ACC112 (cell line): Measurements from ENCODE around the gene OLFML2B.

Experiments used
- H2AFZ ChIP-seq: fragments of 200-600 bp; sonication (generic); one replicate; pipeline ENCODE4 v1.6.0; 2017; ENCODE audit warnings: antibody characterized with exemption, low read length; ENCODE audit not compliant: unreplicated experiment
- H3K27ac ChIP-seq: fragments of 200-600 bp; sonication (generic); 2 replicates; pipeline ENCODE4 v1.5.1; 2014; ENCODE audit warnings: low read depth, mild to moderate bottlenecking, antibody characterized with exemption, low read length, moderate library complexity
- H3K27me3 ChIP-seq: fragments of 200-600 bp; sonication (generic); 2 replicates; pipeline ENCODE4 v1.6.1; 2014; ENCODE audit warnings: mild to moderate bottlenecking, antibody characterized with exemption, low read length, moderate library complexity, mixed read lengths; ENCODE audit not compliant: insufficient read depth
- H3K36me3 ChIP-seq: fragments of 200-600 bp; sonication (generic); 2 replicates; pipeline ENCODE4 v1.6.1; 2016; ENCODE audit warnings: mild to moderate bottlenecking, antibody characterized with exemption, low read length, moderate library complexity, mixed read lengths; ENCODE audit not compliant: insufficient read depth
- H3K4me1 ChIP-seq: fragments of 200-600 bp; sonication (generic); one replicate; pipeline ENCODE4 v1.6.1; 2016; ENCODE audit warnings: low read length, mixed read lengths; ENCODE audit not compliant: insufficient read depth, unreplicated experiment, control insufficient read depth
- H3K4me3 ChIP-seq: fragments of 200-600 bp; sonication (generic); 2 replicates; pipeline ENCODE4 v1.5.1; 2014; ENCODE audit warnings: mild to moderate bottlenecking, low read depth, low read length
- H3K79me2 ChIP-seq: fragments of 200-600 bp; sonication (generic); one replicate; pipeline ENCODE4 v1.6.0; 2016; ENCODE audit warnings: low read length; ENCODE audit not compliant: control insufficient read depth, unreplicated experiment, insufficient read depth

OLFML2B gene

GRCh38 chr1:161982917-161983316 lies 40.8 kb downstream of the OLFML2B start:
- H3K27ac ChIP-seq: no peak overlapping the region
- no peak overlapping the region for H2AFZ ChIP-seq
- no peak overlapping the region for H3K4me3 ChIP-seq
- H3K79me2 ChIP-seq: no peaks in the 10 kb centered on the region
- H3K27me3 ChIP-seq: peaks cover 23% of the 10 kb centered on the region
- H3K4me1 ChIP-seq: no peaks in the 10 kb centered on the region
- no peaks in the 10 kb centered on the region for H3K36me3 ChIP-seq

- Histone ChIP-seq H3K27ac (no peak overlapping the region), H3K4me3 (no peak overlapping the region), H3K4me1 (no peaks in the 10 kb centered on the region), H2AFZ (no peak overlapping the region), H3K36me3 (no peaks in the 10 kb centered on the region), H3K27me3 (peaks cover 25% of the 10 kb centered on the region), H3K79me2 (no peaks in the 10 kb centered on the region)
Measured at GRCh38 chr1:161982507-161982895, 41.2 kb downstream of the OLFML2B start.

- H3K36me3 ChIP-seq: no peaks in the 10 kb centered on the region
- no peak overlapping the region for H3K4me3 ChIP-seq
- no peaks in the 10 kb centered on the region for H3K79me2 ChIP-seq
- H3K4me1 ChIP-seq: no peaks in the 10 kb centered on the region
- H2AFZ ChIP-seq: no peak overlapping the region
- peaks cover 25% of the 10 kb centered on the region for H3K27me3 ChIP-seq
- H3K27ac ChIP-seq: no peak overlapping the region
Measured at GRCh38 chr1:161981735-161982506, 41.7 kb downstream of the OLFML2B start.

DNA sequence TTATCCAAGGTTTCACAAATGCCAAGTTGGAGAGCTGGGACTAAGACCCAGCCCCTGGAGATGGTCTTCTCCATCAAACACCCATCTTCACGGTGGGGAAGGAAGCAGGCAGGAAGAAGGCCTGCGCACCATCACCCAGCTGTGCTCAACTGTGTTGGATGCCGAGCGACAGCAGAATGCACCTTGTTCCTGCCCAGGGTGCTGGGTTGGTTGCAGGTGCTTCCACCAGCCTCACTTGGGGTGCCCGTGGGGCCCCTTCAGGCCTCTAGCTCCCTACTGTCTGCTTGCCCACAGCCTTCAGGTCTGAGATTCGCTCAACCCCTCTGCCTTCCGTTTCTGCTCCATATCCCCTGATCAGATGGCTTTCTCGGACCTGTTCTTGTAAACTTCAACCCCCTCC lies 42.5 kb downstream of the OLFML2B start:
- no peak overlapping the region for H3K4me3 ChIP-seq
- H3K79me2 ChIP-seq: no peaks in the 10 kb centered on the region
- no peaks in the 10 kb centered on the region for H3K36me3 ChIP-seq
- no peak overlapping the region for H2AFZ ChIP-seq
- peaks cover 31% of the 10 kb centered on the region for H3K27me3 ChIP-seq
- H3K4me1 ChIP-seq: no peaks in the 10 kb centered on the region
- no peak overlapping the region for H3K27ac ChIP-seq

- no peak overlapping the region for H2AFZ ChIP-seq
- H3K4me1 ChIP-seq: no peaks in the 10 kb centered on the region
- no peaks in the 10 kb centered on the region for H3K36me3 ChIP-seq
- peaks cover 54% of the 10 kb centered on the region for H3K27me3 ChIP-seq
- no peak overlapping the region for H3K27ac ChIP-seq
- no peak overlapping the region for H3K4me3 ChIP-seq
- no peaks in the 10 kb centered on the region for H3K79me2 ChIP-seq
Measured at GRCh38 chr1:161978011-161978790, 45.5 kb downstream of the OLFML2B start.

GRCh38 chr1:161973924-161974845 lies 49.5 kb downstream of the OLFML2B start:
- H3K27me3 ChIP-seq: peaks cover 44% of the 10 kb centered on the region
- H3K36me3 ChIP-seq: no peaks in the 10 kb centered on the region
- no peaks in the 10 kb centered on the region for H3K79me2 ChIP-seq
- H3K27ac ChIP-seq: no peak overlapping the region
- no peak overlapping the region for H3K4me3 ChIP-seq
- H3K4me1 ChIP-seq: no peaks in the 10 kb centered on the region
- H2AFZ ChIP-seq: no peak overlapping the region

DNA sequence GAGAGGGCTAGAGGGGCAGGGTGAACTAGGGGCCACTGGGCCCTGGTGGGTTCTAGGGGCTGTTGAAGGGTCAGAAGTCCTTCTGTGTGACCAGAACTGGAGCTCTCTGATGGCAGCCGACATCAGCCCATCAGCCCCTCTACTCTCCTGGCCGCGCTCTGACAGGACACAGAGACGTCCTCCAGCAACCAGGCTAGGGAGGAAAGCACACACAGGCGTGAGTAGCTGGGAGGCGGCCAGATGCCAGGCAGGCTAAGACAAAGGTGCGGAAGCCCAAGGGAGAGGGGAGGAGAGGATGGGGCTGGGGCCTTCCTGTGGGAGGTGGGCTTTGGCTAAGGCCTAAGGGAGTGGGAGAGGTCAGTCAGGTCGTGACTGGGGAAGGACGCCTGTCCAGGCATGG lies 50.8 kb downstream of the OLFML2B start:
- no peak overlapping the region for H3K4me3 ChIP-seq
- no peaks in the 10 kb centered on the region for H3K36me3 ChIP-seq
- H3K79me2 ChIP-seq: no peaks in the 10 kb centered on the region
- H3K27me3 ChIP-seq: peaks cover 44% of the 10 kb centered on the region
- no peak overlapping the region for H2AFZ ChIP-seq
- H3K4me1 ChIP-seq: no peaks in the 10 kb centered on the region
- no peak overlapping the region for H3K27ac ChIP-seq

DNA sequence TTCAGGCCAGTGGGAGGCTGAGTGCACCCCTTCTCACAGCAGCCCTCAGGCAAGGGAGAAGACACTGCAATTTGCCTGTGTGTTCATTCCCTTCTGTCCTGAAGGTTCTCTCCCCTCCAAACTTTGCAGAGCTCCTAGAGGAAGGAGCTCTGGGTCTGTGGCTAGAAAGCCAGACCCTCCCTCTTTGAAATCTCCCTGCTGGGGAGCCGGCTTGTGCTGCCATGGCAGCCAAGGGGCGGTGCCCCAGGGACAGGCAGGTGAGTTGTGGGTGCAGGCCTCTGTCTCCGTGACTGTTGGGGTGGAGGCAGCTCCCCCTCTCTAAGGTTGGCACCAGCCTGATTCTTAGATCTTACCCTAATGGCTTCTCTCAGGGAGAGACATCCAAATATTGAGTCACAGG lies 53.0 kb downstream of the OLFML2B start:
- no peaks in the 10 kb centered on the region for H3K79me2 ChIP-seq
- no peak overlapping the region for H2AFZ ChIP-seq
- H3K4me1 ChIP-seq: no peaks in the 10 kb centered on the region
- H3K4me3 ChIP-seq: no peak overlapping the region
- H3K27me3 ChIP-seq: peaks cover 23% of the 10 kb centered on the region
- H3K36me3 ChIP-seq: no peaks in the 10 kb centered on the region
- no peak overlapping the region for H3K27ac ChIP-seq

DNA sequence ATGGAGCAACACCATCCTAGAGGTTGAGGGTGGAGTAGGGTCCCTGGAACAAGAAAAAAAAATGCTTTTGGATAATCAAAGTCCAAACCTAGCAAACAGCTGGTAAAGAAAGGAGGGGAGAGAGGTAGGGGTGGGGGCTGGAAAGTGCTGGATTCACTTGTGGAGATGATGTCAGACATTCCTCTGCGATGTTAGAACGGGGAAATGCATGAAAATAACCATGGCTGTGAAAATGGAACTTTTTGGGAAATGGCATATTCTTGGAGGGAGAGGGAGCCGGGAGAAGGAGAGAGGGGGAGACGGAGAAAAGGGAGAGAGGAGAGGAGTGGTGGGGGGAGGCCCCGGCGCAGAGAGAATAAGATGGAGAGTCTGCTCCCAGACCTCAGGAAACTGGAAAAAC lies 53.6 kb downstream of the OLFML2B start:
- Histone ChIP-seq H2AFZ (no peak overlapping the region), H3K79me2 (no peaks in the 10 kb centered on the region), H3K4me3 (no peak overlapping the region), H3K27me3 (peaks cover 17% of the 10 kb centered on the region), H3K36me3 (no peaks in the 10 kb centered on the region), H3K27ac (no peak overlapping the region), H3K4me1 (no peaks in the 10 kb centered on the region)

- Histone ChIP-seq H2AFZ (no peak overlapping the region), H3K27me3 (no peaks in the 10 kb centered on the region), H3K4me3 (no peak overlapping the region), H3K4me1 (peaks cover 20% of the 10 kb centered on the region), H3K27ac (no peak overlapping the region), H3K36me3 (no peaks in the 10 kb centered on the region), H3K79me2 (no peaks in the 10 kb centered on the region)
Measured at GRCh38 chr1:161966067-161966466, 57.6 kb downstream of the OLFML2B start.
